ENCODE data around the gene RUNDC3A.

RUNDC3A gene

GRCh38 chr17:44321246-44322120, 13.1 kb downstream of the RUNDC3A start:
- intact Hi-C loops (cut with DNase I; ENCODE audit: low total_unique reads), result no loop called here
- no peak overlapping the region for H3K4me3 ChIP-seq
- peaks cover 0 to 27% (median 22%) of the 10 kb centered on the region in 4 donors for H3K4me1 ChIP-seq
- no peak overlapping the region for H3K27ac ChIP-seq
- TF ChIP-seq CTCF (IDR thresholded peaks at IDR 0.05), result no peak
- H3K27me3 ChIP-seq, result peaks cover 0 to 20% of the 10 kb centered on the region in 2 donors
- H3K36me3 ChIP-seq, result peaks cover 25 to 38% (median 36%) of the 10 kb centered on the region in 3 donors
- no peak for DNase-seq
- H3K9me3 ChIP-seq, result no peaks in the 10 kb centered on the region

GRCh38 chr17:44322236-44322895, 14.0 kb downstream of the RUNDC3A start:
- peaks cover 0 to 13% of the 10 kb centered on the region in 2 donors for H3K27me3 ChIP-seq
- TF ChIP-seq CTCF (IDR thresholded peaks at IDR 0.05), result no peak
- no peaks in the 10 kb centered on the region for H3K9me3 ChIP-seq
- no peak overlapping the region for H3K4me3 ChIP-seq
- H3K36me3 ChIP-seq, result peaks cover 25 to 38% (median 36%) of the 10 kb centered on the region in 3 donors
- DNase-seq, result no peak
- peaks cover 0 to 31% (median 24%) of the 10 kb centered on the region in 4 donors for H3K4me1 ChIP-seq
- intact Hi-C loops (cut with DNase I; ENCODE audit: low total_unique reads), result no loop called here
- no peak overlapping the region for H3K27ac ChIP-seq

GRCh38 chr17:44323359-44324091, 15.1 kb downstream of the RUNDC3A start:
- no peak for TF ChIP-seq CTCF (IDR thresholded peaks at IDR 0.05)
- peak overlapping the region; percentile 78 to 98 for H3K4me3 ChIP-seq
- H3K27ac ChIP-seq, result peak overlapping the region in 1 of 2 donors; percentile 90
- DNase-seq, result no peak
- peaks cover 0 to 1% of the 10 kb centered on the region in 2 donors for H3K27me3 ChIP-seq
- peaks cover 25 to 38% (median 36%) of the 10 kb centered on the region in 3 donors for H3K36me3 ChIP-seq
- intact Hi-C loops (cut with DNase I; ENCODE audit: low total_unique reads), result loop anchor here (2.0 kb wide), 1 partner anchor 105 kb away; the partner anchor contains the start of gene UBTF
- peaks cover 0 to 31% (median 24%) of the 10 kb centered on the region in 4 donors for H3K4me1 ChIP-seq
- no peaks in the 10 kb centered on the region for H3K9me3 ChIP-seq

DNA sequence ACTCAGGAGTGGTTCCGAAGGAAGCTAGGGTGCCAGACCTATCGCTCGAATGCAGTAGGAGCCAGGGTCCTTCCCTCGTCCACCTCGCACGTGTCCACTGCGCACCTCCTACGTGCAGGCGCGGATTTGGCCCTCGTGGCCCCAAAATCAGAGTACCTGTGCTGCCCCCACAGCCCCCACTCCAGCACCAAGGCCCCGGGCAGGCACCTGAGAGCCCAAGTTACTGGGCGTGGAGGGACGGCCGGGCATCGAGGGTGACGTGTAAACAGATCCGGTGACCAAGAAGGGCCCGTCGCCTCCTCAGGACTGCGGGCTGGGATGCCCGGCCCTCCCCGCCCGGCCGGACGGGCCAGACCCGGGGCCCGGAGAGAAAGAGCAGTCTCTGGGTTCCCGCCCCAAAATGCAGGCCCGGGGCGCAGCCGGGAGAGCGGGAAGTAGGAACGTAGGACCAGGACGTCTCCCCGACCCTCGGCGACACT, 15.7 kb downstream of the RUNDC3A start:
- peak overlapping the region; percentile 78 to 98 for H3K4me3 ChIP-seq
- no peak for TF ChIP-seq CTCF (IDR thresholded peaks at IDR 0.05)
- peaks cover 25 to 37% (median 35%) of the 10 kb centered on the region in 3 donors for H3K36me3 ChIP-seq
- H3K4me1 ChIP-seq, result peaks cover 0 to 31% (median 24%) of the 10 kb centered on the region in 4 donors
- H3K27ac ChIP-seq, result peak overlapping the region; percentile 89 to 90
- no peaks in the 10 kb centered on the region for H3K9me3 ChIP-seq
- DNase-seq, result no peak
- no peaks in the 10 kb centered on the region for H3K27me3 ChIP-seq
- intact Hi-C loops (cut with DNase I; ENCODE audit: low total_unique reads), result loop anchor here (2.0 kb wide), 1 partner anchor 105 kb away; the partner anchor contains the start of gene UBTF

All from tibial artery (tissue), 4 donors.